HG02870 (cell line): ENCODE data around the gene ULK2.
A peak's percentile ranks its signal among the peaks of the same experiment; 100 is the strongest.
"Not testable (repeated sequence)": the region's sequence is repeated elsewhere in the genome, so short reads cannot be mapped to it uniquely, and the experiment has no call there.

ENCODE experiments used
- ATAC-seq: cut with Tn5 transposase; IDR thresholded peaks from one replicate; pipeline ENCODE4 v1.9.1; 2021; ENCODE audit warnings: mild to moderate bottlenecking, moderate library complexity; ENCODE audit not compliant: unreplicated experiment

The ULK2 gene

DNA sequence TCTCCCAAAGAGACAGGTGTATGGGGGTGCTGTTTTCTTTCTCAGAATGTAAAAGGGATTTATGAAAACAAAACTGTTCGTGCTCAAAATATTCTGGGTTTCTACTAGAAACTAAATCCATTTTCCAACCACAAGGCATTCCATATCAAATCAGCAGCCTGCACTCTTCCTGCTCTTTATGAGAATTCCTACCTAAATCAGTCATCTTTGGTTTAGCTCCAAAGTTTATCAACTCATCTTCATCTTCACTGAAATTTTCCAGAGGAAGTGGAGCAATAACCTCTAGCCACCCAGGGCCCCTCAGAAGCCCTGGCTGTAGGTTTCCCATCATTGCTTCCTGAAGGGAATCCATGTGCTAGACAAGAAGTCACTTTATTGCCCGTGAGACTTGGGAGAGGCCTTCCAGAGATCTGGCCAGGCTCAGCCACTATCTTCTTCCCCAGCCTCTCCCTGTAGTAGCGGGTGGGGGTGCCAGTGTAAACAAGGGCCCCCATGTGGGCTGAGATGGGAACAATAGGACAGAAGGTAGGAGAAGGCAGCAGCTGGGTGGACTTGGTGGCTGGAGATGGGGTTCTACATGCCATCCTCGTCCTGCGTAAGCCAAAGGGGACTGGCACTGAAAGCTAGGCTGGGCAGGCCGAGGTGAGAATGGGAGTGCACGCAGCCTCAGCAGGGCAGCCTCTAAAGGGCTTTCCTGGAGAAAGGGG lies 97.6 kb downstream of the ULK2 start:
- ATAC-seq = no peak

GRCh38 chr17:19768046-19768782 lies 99.5 kb downstream of the ULK2 start:
- ATAC-seq = no peak

- ATAC-seq = peak; percentile 47
Observed at GRCh38 chr17:19766421-19767270, 101.1 kb downstream of the ULK2 start.

DNA sequence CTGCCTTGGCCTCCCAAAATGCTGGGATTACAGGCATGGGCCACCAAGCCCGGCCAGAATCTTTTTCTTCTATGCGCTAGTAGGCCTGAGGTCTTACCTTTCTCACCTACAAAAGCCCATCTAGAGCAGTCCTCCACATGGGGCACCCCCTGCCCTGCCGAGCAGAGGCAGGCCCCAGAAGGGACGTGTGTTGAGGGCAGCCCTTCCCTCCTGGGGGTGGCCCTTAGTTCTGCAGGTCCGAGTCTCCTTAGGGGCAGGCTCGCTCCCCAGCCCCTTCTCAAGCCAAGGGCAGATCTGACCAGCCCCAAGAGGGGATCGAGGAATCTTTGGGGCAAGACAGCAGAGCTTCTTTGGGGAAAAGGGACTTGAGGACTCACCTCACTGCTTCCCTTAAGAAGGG lies 101.7 kb downstream of the ULK2 start:
- ATAC-seq = no peak

- not testable (repeated sequence) for ATAC-seq
Observed at GRCh38 chr17:19763991-19764390, 103.7 kb downstream of the ULK2 start.

DNA sequence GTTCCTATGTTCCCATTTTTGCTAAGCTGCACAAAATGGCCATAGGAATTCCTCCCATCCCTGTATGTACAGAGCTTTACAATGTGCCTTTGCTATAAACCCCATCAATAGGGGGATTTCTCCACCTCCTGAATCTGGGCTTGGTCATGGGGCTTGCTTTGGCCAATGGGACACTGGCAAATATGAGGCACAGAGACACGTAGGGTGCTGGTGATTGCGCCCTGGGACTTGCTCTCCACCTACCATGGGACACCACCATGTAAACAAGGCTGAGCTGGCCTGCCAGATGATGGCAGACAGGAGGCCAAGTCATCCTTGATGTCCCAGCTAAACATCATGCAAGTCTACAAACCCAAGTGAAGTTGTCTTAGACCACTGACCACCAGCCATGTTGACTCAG lies 104.3 kb downstream of the ULK2 start:
- ATAC-seq = no peak

DNA sequence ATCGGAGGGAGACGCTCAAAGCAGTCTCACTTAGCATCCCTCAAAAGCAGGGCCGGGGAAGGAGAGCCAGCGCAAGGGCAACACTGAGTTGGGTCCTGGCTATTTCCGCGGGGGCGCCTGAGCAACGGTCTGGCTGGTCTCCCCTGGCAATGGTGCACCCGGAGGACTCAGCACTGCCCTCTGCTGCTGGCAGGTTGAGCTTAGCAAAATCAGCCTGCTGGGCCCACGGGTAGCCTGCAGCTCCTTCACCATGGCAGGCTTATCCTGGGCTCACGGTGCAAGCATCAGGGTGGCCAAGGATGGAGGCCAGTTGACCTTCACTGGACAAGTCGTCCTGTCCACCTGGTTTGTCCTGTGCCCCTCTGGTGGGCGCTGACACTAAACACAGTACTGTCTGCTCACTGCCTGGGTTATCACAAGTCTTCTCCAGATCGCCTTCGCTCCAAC lies 105.2 kb downstream of the ULK2 start:
- ATAC-seq = no peak

DNA sequence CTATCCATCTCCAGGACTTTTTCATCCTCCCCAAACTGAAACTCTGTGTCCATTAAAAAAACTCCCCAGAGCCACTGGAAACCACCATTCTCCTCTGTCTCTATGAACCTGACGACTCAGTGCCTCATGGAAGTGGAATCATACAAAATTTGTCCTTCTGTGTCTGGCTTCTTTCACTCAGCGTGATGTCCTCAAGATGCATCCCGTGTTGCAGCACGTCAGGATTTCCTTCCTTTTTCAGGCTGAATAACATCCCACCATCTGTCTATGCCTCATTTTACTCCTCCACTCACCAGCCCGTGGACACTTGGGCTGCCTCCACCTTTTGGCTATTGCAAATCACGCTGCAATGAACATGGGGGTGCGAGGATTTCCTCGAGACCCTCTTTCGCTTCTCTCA lies 107.0 kb downstream of the ULK2 start:
- no peak for ATAC-seq

- ATAC-seq = no peak
Observed at GRCh38 chr17:19759568-19760549, 107.9 kb downstream of the ULK2 start.

DNA sequence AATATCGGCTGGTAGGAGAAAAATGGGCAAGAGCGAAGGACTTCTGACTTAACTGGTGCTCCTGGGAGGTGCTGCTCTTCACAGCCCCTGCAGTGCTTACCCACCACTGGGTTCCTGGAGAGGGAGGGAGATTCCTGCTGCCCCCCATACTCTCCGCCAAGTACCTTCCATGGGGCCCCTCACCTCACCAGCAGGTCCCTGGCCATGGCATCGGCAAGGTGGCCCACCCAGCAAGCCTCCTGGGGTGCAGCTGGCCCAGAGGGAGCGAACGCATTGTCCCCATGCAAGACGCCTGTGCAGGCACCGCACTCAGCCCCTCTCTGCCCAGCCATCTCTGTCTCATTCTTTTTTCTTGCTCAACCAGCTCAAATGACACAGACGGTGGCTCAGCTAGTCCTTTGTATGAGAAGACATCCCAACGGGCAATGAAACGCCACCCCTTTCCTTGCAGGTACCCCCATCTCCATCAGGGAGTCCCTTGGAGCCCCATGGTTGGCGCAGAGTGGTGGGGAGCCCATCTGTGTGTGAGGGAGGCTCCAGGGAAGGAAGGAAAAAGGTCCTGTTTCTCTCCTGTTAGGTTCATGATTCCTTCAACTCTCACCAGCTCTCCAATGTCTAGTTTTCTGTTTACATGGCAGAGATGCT lies 110.1 kb downstream of the ULK2 start:
- ATAC-seq = no peak

- no peak for ATAC-seq
Observed at GRCh38 chr17:19756546-19756945, 111.2 kb downstream of the ULK2 start.

DNA sequence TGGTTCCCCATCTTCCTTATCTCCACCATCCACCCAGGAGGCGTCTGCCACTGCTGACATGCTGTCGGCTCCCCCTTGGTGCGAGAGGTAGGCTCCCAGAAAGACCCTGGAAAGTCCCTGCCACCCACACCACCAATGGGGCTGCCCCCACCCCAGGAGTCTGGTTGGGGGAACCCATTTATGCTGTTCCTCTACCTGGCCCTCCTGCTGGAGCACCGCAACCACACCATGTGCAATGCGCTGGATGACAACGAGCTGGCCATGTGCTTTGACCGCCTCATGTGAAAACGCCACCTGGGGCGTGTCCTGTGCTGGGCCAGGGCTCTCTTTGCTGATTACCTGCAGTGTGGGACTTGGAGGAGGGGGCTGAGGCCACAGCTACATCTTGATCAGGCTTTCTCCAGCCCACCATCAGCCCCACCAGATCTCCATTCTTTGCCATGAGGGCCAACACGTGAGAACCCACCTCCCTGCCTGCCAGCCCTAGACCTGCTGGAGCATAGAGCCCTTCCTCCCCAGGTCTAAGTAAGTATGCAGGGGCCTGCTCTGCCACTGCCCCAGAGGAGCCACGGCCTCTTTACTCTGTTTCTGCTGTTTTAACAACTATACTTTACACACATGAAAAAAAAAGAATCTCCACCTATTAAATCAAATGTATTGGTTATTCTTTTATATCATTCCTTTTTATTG lies 111.8 kb downstream of the ULK2 start:
- peak; percentile 59 for ATAC-seq

GRCh38 chr17:19755392-19755791 lies 112.3 kb downstream of the ULK2 start:
- no peak for ATAC-seq

DNA sequence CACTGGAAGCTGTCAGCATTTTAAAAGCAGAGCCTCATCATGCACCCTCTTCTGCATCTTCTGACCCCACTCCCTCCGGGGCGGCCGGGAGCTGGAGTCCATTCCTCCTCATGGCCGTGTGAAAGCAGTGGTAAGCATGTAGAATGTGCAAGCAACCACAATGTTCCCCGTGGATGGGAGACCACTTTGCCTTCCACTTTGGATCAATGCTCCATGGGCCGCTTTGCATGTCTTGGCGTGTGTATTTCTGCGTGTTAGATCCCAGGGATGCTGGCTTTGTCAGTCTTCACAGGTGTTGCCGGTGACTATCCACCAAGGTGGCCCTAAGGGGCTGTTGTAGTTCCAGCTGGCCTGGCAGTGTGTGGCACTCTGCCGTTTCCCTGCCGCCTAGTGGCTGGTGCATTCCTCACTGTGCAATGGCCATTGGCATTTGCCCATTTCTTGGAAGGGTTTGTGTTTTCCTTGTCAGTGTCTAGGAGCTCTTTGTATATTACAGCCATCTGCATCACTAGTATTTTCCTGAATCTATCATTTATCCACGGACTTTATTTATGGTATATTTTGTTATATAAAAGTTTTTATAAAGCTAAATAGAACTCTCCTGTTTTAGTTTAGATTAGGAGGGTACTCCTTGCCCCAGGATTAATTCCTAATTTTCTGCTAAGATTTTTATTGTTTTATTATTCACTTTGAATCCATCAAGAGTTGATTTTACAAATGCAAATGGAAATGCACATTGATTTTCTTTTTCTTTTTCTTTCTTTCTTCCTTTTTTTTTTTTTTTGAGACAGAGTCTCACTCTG lies 113.9 kb downstream of the ULK2 start:
- ATAC-seq = no peak

DNA sequence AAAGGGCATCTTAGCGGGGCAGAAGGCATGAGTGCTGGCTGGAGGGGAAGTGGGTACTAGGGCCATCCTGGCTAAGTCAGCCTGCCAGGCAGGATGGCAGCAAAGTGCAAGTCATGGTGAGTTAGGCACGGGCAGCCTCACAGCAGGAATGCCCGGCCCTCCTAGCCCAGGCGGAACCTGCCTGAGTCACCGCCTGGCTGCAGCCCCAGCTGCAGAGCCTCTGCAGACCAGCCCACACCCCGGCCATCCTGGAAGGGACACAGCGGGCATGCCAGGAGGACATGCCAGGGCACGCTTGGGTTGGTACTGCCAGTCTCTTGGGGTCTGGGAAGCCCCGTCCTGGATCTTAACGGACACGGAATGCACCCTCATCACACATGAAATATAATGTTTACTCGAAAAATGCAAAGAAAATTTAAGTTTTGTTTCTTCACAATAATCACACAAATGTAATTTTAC lies 114.7 kb downstream of the ULK2 start:
- no peak for ATAC-seq

- no peak for ATAC-seq
Observed at GRCh38 chr17:19752216-19753050, 115.3 kb downstream of the ULK2 start.

DNA sequence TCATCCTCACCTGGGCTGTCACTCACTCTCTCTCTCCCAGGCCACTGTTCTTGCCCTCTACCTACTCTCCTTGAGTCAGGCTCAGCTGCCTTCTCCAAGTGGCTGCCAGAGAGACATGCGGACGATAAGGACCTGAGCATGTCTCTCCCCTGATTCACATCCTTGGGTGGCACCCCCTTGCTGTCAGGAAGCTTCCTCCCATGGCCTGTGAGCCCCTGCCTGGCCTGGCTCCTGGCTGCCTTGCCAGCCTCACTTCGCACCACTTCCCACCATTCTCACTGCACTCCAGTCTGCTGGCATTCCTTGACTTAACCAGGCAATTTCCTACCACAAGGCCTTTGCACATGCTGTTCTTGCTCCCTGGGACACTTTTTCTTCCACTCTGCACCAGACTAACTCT lies 116.9 kb downstream of the ULK2 start:
- ATAC-seq = no peak
